Measurements from ENCODE around the gene TBC1D16. TPM values are rescaled to one million over a fixed set of nuclear protein-coding genes. Genes with fewer than 3 reads are reported as not detected.

The TBC1D16 gene
- total RNA-seq, 1 donor from 2014 or later: 21.7 TPM

DNA sequence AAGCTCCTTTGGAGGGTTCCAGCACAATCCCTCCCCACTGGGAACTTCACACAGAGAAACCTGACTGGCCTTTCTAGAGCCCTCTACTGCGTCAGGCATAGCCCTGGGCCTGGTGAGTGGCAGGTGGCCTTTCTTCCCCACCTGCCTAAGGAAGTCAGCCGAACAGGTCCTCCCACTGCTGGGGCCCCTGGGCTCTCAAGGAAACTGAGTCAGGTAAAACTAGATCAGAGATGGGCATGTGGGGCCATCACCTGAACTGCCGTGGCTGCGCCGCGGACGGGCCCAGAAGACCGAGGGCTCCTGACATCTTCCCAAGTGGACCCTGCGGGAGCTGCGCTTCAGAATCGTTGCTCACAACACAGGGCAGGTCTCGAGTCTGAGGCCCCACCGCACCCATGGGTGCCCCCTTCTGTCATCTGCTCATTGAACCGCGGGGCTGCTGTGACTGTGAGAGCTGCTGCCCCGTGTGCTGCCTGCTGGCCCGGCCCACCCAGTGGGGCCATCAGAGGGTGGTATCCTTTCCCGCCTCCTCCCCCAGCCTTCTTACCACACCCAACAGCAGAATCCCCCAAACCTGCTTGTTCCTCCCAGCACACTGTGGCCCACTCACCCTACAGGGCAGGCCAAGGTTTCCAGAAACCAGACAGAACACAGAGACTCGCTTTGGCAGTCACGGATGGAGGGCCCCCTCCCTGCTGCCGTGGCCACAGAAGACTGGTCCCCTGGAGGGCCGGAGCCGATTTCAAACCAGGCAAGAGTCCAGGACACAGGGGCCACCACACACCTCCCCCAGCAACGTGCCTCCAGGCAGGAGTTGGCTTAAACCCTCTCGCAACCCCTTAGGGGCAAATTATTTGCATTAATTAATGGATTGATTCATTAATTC, 81.1 kb downstream of the TBC1D16 start:
- Histone ChIP-seq H3K36me3 (no peaks in the 10 kb centered on the region), H3K4me1 (peaks cover 19% of the 10 kb centered on the region), H3K4me3 (no peak overlapping the region), H3K27me3 (no peaks in the 10 kb centered on the region), H3K9me3 (no peaks in the 10 kb centered on the region), H3K27ac (no peak overlapping the region)
- ATAC-seq (no peak), DNase-seq (peak; percentile 51)
- intact Hi-C loops (cut with DNase I): no loop called here
- TF ChIP-seq, protein P1, sequence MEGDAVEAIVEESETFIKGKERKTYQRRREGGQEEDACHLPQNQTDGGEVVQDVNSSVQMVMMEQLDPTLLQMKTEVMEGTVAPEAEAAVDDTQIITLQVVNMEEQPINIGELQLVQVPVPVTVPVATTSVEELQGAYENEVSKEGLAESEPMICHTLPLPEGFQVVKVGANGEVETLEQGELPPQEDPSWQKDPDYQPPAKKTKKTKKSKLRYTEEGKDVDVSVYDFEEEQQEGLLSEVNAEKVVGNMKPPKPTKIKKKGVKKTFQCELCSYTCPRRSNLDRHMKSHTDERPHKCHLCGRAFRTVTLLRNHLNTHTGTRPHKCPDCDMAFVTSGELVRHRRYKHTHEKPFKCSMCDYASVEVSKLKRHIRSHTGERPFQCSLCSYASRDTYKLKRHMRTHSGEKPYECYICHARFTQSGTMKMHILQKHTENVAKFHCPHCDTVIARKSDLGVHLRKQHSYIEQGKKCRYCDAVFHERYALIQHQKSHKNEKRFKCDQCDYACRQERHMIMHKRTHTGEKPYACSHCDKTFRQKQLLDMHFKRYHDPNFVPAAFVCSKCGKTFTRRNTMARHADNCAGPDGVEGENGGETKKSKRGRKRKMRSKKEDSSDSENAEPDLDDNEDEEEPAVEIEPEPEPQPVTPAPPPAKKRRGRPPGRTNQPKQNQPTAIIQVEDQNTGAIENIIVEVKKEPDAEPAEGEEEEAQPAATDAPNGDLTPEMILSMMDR (IDR thresholded peaks at IDR 0.05): no peak

- no peak overlapping the region for H3K4me3 ChIP-seq
- TF ChIP-seq, protein P1 (IDR thresholded peaks at IDR 0.05): no peak
- H3K4me1 ChIP-seq: peaks cover 19% of the 10 kb centered on the region
- DNase-seq (no peak), ATAC-seq (no peak)
- intact Hi-C loops (cut with DNase I): no loop called here
- no peak overlapping the region for H3K27ac ChIP-seq
- H3K27me3 ChIP-seq: no peaks in the 10 kb centered on the region
- no peaks in the 10 kb centered on the region for H3K9me3 ChIP-seq
- H3K36me3 ChIP-seq: peaks cover 8% of the 10 kb centered on the region
Observed at GRCh38 chr17:79953335-79953734, 82.3 kb downstream of the TBC1D16 start.

DNA sequence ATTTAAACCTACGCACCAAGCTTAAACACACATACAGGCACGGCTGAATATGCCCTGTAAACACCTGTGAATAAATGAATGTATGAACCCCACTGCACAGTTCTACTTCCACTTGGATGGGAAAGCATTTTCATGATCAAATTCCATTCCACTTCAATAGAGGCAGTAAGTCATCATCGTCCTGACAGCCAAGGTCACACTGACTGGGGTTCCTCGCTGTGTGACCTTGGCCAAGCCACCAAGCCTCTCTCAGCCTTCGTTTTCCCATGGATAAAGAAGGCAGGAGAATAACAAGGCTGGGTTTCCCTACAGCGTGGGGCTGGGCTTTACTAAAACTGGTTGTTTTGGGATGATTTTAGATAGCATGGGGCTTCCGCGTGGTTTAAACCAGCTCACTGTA, 82.8 kb downstream of the TBC1D16 start:
- no peaks in the 10 kb centered on the region for H3K27me3 ChIP-seq
- TF ChIP-seq, protein P1 (IDR thresholded peaks at IDR 0.05): no peak
- H3K4me1 ChIP-seq: peaks cover 19% of the 10 kb centered on the region
- DNase-seq (no peak), ATAC-seq (no peak)
- no peaks in the 10 kb centered on the region for H3K9me3 ChIP-seq
- peaks cover 9% of the 10 kb centered on the region for H3K36me3 ChIP-seq
- H3K4me3 ChIP-seq: no peak overlapping the region
- no peak overlapping the region for H3K27ac ChIP-seq
- intact Hi-C loops (cut with DNase I): no loop called here

DNA sequence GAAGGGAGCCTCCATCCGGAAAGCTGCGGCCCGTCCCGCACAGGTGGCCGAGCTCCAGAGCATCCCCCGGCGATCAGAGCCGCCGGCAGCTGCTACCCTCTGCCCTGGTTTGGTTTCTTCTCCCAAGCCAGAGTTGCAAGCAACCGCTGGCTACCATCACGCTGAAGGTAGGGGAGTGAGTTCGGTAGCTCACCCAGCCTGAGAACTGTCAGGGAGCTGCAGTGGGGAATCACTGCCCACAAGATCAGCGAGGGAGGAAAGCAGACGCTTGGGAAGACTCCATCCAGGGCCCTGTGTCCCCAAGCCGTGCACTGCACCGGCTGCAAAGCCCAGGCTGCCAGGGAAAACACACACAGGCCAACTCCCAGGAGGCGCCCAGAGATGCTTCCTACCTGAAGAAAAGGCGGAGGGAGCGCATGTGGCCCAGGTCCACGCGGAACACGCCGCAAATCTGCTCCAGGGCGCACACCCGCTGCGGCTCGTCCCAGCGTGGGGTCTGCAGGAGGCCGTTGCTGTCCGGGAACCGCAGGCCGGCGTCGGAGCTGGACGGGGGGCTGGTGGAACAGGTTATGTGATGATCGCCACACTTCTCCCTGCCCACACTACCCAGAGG, 83.3 kb downstream of the TBC1D16 start:
- Histone ChIP-seq H3K36me3 (peaks cover 9% of the 10 kb centered on the region), H3K4me3 (no peak overlapping the region), H3K9me3 (no peaks in the 10 kb centered on the region), H3K4me1 (peaks cover 19% of the 10 kb centered on the region), H3K27me3 (no peaks in the 10 kb centered on the region), H3K27ac (peak overlapping the region; percentile 9)
- TF ChIP-seq, protein P1 (IDR thresholded peaks at IDR 0.05): no peak
- ATAC-seq (no peak), DNase-seq (peak; percentile 61)
- intact Hi-C loops (cut with DNase I): no loop called here

GRCh38 chr17:79951361-79952264, 84.1 kb downstream of the TBC1D16 start:
- H3K4me3 ChIP-seq: no peak overlapping the region
- H3K27me3 ChIP-seq: no peaks in the 10 kb centered on the region
- H3K4me1 ChIP-seq: peaks cover 19% of the 10 kb centered on the region
- intact Hi-C loops (cut with DNase I): no loop called here
- peaks cover 9% of the 10 kb centered on the region for H3K36me3 ChIP-seq
- DNase-seq (peak; percentile 74), ATAC-seq (peak; percentile 86)
- H3K27ac ChIP-seq: peak overlapping the region; percentile 66
- no peaks in the 10 kb centered on the region for H3K9me3 ChIP-seq
- TF ChIP-seq, protein P1 (IDR thresholded peaks at IDR 0.05): peak; percentile 6
